ENCODE data around the gene NCAPD2.

NCAPD2 gene

GRCh38 chr12:6532051-6532926 lies 38.4 kb downstream of the NCAPD2 start (continued):
- TF ChIP-seq PRDM2 (tag by site-specific recombination; IDR thresholded peaks at IDR 0.05; ENCODE audit: borderline replicate concordance) (no peak), GLIS1 (tag by site-specific recombination; IDR thresholded peaks at IDR 0.05) (peak; percentile 96), ZNF362 (tag by site-specific recombination; IDR thresholded peaks at IDR 0.05) (no peak), TSHZ1 (tag by site-specific recombination; IDR thresholded peaks at IDR 0.05; ENCODE audit: borderline replicate concordance) (peak; percentile 7; the same call in 1 of the 2 replicates), ZNF23 (tag by site-specific recombination; IDR thresholded peaks at IDR 0.05; ENCODE audit: borderline replicate concordance) (no peak), ZSCAN18 (tag by site-specific recombination; IDR thresholded peaks at IDR 0.05) (no peak), ZNF513 (tag by site-specific recombination; IDR thresholded peaks at IDR 0.05) (no peak), SCRT1 (tag by site-specific recombination; IDR thresholded peaks at IDR 0.05; ENCODE audit: borderline replicate concordance) (no peak)
